Hematopoietic multipotent progenitor cell (in vitro differentiated cells): ENCODE measurements around the gene PCDHGA5. TPM values are rescaled to one million over a fixed set of nuclear protein-coding genes. Genes with fewer than 3 reads are reported as not detected.
"Not testable (repeated sequence)": the region's sequence is repeated elsewhere in the genome, so short reads cannot be mapped to it uniquely, and the experiment has no call there.

Experiments
- DNase-seq, 3 donors: peaks; one replicate each; pipeline ENCODE4 v3.0.0-alpha.2; 2011 to 2015; ENCODE audit warnings: low read depth in 2 of 3, low spot score in 2 of 3
- total RNA-seq: library from RNA; depleted of rRNA; stranded (reverse); fragments of >200 nt; gene quantifications from one replicate; pipeline ENCODE4 v1.2.3, GENCODE V29; 2012

The PCDHGA5 gene
- 1.1 TPM for total RNA-seq

DNA sequence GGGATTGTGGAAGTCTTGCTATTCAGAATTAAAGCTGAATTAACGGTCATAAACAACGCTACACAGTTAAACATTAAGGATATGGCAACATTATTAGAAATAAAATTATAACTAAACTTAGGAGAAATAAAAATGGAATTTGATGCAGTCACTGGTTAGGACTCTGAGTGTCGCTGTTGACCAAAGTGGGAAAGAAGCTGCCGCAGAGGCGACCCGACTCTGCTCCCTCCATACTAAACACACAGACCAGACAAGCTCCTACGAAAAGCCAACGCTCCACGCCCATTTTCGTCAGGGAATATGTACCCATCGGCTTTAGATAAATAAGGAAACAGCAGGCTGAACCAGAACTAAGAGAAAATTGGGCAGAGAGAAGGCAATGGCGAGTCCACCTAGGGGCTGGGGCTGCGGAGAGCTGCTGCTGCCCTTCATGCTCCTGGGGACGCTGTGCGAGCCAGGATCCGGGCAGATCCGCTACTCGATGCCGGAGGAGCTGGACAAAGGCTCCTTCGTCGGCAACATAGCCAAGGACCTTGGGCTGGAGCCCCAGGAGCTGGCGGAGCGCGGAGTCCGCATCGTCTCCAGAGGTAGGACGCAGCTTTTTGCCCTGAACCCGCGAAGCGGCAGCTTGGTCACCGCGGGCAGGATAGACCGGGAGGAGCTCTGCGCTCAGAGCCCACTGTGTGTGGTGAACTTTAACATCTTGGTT, at the start of gene PCDHGA5:
PCDHGA5 (plus strand) TSS at position 211 of the 709 bp plus-strand sequence; CDS start at position 380, 169 bp downstream.
- DNase-seq: no peak

GRCh38 chr5:141316963-141317362, 47.0 kb upstream of the PCDHGA5 start:
- not testable (repeated sequence) for DNase-seq

DNA sequence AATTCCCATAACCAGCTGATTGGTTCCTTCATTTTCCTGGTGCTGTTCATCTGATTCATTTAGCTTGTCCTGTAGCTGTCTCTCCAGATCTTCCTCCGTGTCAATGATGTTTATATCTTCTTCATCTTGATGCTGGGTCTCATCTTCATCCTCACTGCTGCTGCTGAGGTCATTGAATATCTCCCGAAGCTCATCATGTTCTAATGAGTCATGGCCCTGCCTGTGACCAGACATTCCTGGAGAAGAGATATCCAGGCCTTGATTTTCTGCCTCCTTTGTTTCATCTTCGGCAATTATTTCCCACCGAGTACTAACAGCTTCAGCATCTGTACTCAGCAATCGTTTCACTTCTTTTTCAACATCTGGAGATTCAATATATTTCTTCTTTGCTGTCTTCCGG, 44.8 kb upstream of the PCDHGA5 start:
- no peak for DNase-seq

GRCh38 chr5:141319699-141320098, 44.3 kb upstream of the PCDHGA5 start:
- DNase-seq: no peak

GRCh38 chr5:141320225-141321169, 43.5 kb upstream of the PCDHGA5 start, which contains the start of gene TAF7:
Gene TAF7, minus strand, starts transcription at chr5:141320784. Its CDS starts 740 bp downstream, at chr5:141320044.
- peak; percentile 85 to 99 (median 95) for DNase-seq

- no peak for DNase-seq
These were observed 41.7 kb upstream of the PCDHGA5 start for GRCh38 chr5:141322261-141322660.

- DNase-seq: peak; percentile 28 to 46 (median 41)
These were observed 37.7 kb upstream of the PCDHGA5 start for GRCh38 chr5:141326088-141326854.

- no peak for DNase-seq
These were observed 35.7 kb upstream of the PCDHGA5 start for GRCh38 chr5:141328231-141328630.

GRCh38 chr5:141330299-141331080, 33.5 kb upstream of the PCDHGA5 start, which contains the start of gene PCDHGA1:
Gene PCDHGA1, plus strand, starts transcription at chr5:141330514.
- DNase-seq: peak in 1 of 3 donors; percentile 41

DNA sequence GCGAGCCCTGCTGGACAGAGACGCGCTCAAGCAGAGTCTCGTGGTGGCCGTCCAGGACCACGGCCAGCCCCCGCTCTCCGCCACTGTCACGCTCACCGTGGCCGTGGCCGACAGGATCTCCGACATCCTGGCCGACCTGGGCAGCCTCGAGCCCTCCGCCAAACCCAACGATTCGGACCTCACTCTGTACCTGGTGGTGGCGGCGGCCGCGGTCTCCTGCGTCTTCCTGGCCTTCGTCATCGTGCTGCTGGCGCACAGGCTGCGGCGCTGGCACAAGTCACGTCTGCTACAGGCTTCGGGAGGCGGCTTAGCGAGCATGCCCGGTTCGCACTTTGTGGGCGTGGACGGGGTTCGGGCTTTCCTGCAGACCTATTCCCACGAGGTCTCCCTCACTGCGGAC, 31.4 kb upstream of the PCDHGA5 start:
- DNase-seq: not testable (repeated sequence)

- peak in 1 of 3 donors; percentile 60 for DNase-seq
These were observed 25.2 kb upstream of the PCDHGA5 start, which contains the start of gene PCDHGA2 for GRCh38 chr5:141338538-141339306. Gene PCDHGA2, plus strand, starts transcription at chr5:141338760.

DNA sequence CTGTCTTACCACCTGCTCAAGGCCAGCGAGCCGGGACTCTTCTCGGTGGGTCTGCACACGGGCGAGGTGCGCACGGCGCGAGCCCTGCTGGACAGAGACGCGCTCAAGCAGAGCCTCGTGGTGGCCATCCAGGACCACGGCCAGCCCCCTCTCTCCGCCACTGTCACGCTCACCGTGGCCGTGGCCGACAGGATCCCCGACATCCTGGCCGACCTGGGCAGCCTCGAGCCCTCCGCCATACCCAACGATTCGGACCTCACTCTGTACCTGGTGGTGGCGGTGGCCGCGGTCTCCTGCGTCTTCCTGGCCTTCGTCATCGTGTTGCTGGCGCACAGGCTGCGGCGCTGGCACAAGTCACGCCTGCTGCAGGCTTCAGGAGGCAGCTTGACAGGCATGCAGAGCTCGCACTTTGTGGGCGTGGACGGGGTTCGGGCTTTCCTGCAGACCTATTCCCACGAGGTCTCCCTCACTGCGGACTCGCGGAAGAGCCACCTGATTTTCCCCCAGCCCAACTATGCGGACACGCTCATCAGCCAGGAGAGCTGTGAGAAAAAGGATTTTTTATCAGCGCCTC, 23.1 kb upstream of the PCDHGA5 start:
- DNase-seq: not testable (repeated sequence)

GRCh38 chr5:141342773-141343172, 21.2 kb upstream of the PCDHGA5 start:
- DNase-seq: no peak

DNA sequence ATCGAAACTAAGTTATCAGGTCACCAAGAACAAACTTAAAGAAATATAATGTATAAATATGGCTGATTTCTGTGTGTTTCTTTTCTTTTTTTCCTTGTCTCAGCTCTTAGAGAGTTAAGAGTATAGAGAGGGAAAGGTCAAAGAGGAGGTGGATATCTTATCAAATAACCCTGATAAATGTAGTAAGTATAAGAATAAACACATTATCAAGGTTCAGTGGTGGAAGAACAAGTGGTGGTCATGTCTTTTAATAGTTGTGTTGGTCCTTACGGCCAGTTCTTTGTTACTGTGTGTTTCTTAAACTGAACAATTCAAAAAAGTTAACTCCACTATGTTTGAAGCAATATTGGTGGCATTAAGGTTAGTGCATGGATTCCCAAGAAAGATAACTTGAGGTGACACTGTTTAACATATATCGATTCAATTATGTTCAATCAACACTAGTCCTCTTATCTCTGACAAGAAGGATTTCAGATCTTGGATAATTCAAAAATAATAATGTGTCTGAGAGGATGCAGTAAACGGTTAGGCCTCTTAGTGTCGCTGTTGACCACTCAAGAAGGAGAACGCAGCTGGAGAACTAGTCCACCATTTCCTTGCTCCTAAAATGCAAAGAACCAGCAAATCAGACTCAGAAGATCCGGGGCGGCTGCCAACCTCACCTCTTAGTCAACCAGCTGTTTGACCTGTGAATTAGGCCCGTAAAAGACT, 20.6 kb upstream of the PCDHGA5 start, which contains the start of gene PCDHGA3:
PCDHGA3 (plus strand) TSS at position 588 of the 711 bp plus-strand sequence. CDS start 205 bp downstream, outside the sequence.
- peak in 1 of 3 donors; percentile 52 for DNase-seq

DNA sequence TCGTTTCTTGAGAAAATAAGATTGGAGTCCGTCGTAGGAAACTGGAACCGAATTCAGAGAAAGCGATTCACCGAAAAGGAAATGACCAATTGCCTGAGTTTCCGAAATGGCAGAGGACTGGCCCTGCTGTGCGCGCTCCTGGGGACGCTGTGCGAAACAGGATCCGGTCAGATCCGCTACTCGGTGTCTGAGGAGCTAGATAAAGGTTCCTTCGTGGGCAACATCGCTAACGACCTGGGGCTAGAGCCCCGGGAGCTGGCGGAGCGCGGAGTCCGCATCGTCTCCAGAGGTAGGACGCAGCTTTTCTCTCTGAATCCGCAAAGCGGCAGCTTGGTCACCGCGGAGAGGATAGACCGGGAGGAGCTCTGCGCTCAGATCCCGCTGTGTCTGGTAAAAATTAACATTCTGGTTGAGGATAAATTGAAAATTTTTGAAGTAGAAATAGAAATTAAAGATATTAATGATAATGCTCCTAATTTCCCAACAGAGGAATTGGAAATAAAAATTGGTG, 20.0 kb upstream of the PCDHGA5 start:
- DNase-seq: no peak

- no peak for DNase-seq
These were observed 18.6 kb upstream of the PCDHGA5 start for GRCh38 chr5:141345327-141345726.

DNA sequence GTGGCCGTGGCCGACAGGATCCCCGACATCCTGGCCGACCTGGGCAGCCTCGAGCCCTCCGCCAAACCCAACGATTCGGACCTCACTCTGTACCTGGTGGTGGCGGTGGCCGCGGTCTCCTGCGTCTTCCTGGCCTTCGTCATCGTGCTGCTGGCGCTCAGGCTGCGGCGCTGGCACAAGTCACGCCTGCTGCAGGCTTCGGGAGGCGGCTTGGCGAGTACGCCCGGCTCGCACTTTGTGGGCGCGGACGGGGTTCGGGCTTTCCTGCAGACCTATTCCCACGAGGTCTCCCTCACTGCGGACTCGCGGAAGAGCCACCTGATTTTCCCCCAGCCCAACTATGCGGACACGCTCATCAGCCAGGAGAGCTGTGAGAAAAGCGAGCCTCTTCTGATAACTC, 17.9 kb upstream of the PCDHGA5 start:
- not testable (repeated sequence) for DNase-seq
